GM19240 (cell line): ENCODE data around the gene SLCO2B1.
A peak's percentile ranks its signal among the peaks of the same experiment; 100 is the strongest.

Experiments
- DNase-seq: peaks from one replicate; pipeline ENCODE4 v3.0.0; 2011; ENCODE audit warnings: low spot score; ENCODE audit not compliant: insufficient read length

Gene SLCO2B1

DNA sequence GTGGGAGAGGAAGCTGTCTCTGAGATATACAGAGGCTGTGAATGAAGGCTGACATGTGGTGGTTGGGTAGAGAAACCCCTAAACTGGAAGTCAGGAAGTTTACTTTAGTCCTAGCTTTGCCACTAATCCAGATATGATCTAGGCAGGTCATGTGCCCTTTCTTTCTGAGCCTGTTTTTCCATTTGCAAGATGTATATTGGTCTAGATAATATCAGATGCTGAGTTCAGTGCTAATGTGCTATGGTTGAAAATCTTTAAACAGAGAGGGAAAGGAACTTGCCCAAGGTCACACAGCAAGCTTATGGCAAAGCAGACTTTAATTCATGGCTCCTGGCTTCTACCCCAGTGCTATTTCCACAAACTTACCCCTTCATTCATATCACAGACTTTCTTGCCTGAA is 63.9 kb downstream of the SLCO2B1 start:
- no peak for DNase-seq

DNA sequence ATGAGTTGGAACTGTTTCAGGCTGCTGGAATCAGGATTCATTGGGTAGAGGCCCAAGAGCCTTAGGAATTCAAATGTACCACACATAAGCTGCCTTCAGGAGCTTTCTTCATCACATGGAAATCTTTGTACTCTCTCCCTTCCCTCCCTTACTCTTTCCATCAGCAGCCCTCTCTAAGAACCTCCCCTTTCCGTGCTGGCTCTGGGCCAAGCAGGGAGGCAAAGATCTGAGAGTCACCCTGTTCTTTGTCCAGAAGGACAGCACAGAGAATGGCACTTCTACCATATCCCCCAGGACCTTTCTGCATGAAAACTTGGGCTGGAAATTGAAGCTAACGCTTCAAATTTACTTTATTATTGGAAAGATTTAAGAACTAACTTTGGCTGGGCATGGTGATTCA is 69.0 kb downstream of the SLCO2B1 start:
- DNase-seq = no peak

DNA sequence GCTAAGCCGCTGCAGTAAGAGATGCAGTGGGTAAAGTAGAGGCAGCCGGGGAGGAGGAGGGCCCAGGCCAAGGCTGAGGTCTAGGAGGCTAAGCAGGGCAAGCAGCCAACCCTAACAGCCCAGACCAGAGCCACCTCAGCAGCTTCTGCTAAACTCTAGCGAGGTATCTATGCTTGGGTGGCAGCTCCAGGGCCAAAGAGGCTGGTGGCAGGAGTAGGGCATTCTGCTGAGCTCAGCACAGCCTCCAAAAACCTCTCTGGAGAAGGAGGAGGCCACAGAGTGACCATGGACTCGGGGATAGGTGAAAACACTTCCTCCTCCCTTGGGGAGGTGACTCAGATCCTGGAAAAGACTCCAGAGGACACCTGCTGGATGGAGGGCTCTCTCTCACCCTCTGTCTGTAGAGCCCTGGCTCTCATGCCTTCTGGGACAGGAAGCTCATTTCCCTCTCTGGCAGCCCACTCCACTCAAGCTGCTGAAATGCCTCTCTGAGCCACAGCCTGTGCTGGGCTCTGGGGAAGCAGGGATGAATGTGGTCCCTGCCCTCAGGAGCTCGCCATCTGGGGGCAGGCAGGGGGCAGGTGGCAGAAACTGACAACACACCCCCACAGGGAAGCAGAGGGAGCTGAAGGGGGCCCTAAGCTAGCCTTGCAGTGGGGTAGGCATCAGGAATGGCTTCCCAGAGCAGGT is 73.2 kb downstream of the SLCO2B1 start:
- DNase-seq = no peak

DNA sequence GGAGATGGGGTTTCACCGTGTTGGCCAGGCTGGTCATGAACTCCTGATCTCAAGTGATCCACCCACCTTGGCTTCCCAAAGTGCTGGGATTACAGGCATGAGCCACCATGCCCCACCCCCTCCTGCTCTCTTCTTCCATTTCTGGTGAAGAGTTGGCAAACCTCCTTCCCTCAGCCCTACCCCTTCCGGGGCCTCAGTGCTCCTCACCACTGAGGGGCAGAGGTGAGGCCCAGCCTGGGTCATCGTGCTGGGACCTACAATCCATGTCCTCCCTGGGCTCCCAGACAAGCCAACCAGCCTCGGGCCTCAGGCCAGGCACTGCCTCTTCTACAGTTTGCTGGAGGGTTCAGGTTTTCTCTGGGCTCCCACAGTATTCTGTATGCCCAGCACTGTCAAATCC is 74.9 kb downstream of the SLCO2B1 start:
- no peak for DNase-seq

DNA sequence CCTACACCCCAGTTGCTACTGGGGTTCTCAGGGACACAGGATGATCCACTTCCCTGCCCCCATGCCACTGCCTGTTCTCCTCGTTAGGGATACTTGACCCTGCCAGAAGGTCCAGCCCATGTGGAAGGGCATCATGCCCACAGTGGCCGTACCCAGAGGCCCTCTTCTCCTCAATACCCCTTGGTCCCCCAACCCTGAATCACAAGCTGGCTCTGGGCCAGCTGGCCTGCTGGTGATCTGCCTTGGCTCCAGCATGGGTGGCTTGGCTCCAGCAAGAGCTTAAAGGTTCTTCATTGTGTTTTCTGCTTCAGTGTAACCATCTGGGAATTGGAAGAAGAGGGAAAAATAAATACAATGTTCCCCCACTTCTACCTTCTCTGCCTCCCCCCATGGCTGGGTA is 78.6 kb downstream of the SLCO2B1 start:
- no peak for DNase-seq

DNA sequence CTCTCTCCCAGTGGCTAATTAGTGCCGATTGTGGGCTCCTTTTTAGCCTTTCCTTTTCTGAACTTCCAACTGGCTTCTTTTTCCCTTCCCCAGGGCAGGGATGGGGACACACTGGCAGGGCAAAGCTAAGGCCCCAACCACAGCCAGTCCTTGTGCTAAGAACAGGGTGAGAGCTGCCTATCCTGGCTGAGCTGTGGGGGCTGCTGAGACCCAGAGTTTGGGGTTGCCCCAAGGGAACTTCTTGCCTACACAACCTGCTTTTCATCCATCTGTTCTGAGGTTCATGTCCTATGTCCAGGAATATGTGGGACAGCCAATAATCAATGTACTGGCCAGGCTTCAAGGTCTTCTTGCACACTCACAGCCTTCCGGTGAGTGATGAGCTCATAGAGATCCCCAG is 79.7 kb downstream of the SLCO2B1 start:
- no peak for DNase-seq

DNA sequence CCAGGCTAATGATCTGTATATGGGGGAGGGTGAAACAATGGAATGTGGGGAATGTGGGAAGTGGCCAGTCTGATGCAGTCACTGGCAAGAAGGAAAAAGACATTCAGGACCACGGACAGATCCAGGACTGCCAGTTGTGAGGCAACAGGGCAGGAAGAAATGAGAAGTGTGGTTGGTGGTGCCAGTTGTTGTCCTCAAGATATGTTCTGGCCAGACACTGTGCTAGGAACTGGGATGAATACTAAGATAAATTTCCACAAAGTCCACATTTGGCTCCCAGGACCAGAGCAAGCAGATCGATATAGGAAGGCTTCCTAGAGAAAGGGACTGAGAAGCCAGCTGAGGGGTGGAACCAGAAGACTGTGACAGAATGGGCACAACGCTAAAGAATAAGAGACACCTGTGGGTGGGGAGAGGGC is 82.9 kb downstream of the SLCO2B1 start:
- DNase-seq = no peak

DNA sequence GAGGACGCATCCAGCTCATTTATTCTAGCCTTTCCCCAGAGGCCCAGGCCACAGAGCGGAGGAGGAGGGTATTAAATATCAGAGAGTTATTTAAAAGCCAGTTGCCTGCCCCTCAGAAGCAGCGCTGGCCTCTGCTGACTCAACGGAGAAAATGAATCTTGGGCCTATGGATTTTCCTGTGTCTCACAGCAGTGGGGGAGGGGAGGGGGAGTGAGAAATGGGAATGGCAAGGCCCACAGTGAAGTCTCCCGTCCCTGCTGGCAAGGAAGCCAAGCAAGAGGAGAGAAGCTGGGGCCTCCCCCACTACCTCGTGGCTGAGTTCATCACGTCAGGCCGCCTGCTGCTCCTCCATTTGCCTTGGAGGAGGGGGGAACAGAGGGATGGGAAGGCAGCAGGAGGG is 85.2 kb downstream of the SLCO2B1 start:
- no peak for DNase-seq

DNA sequence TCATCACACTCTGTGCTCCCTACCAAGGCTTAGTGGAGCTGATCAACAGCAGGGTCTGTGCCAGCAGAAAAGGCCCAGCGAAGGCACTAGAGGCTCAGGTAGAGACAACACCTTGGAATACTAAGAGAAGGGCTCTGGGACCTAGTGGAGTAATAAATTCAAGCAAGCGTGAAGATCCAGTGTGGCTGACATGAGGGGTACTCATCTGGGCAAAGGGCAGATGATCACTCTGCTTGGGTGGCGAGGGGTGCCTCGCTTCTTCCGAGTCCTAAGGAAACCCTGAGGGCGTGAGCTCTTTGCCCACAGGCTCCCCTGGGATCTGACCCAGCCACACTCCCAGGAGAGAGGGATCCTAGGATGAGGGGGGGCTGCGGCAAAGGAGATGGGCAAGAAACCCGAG is 86.1 kb downstream of the SLCO2B1 start:
- no peak for DNase-seq

DNA sequence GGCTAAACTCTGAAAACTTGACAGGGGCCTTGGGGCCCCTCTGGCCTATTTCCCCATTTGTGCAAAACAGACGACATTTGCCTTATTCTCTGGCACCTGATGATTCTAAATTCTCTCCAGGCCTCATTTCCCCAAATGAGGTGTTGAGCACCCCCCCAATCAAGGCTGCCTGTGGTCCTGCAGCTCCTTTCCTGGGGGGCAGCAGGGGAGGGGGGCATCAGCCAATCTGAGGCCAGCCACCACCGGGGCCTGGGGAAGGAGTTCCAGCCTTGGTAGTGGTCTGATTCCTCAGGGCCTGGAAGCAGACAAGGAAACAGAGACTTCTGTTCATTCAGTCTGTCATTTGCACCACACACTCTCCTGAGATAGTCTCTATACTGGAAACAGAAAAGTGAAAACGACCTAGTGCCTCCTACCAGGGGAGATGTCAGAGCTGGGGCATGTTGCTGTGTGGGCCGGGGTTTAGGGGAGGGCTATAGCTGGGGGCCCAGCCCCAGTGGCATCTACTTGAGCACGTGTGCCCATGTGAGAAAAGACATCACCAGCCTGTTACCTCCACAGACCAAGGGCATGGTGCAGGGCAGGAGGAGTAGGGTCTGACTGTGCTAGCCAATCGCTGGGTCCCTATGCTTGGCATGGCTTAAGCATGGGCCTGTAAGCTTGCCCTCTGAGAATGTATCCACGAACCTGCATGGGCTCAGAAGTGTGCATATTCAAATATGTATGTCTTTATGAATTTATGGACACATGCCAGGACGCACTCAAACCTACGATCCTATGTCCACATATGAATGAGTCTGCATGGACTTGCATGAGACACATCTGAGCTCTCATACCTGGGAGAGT is 87.9 kb downstream of the SLCO2B1 start:
- DNase-seq = no peak

DNA sequence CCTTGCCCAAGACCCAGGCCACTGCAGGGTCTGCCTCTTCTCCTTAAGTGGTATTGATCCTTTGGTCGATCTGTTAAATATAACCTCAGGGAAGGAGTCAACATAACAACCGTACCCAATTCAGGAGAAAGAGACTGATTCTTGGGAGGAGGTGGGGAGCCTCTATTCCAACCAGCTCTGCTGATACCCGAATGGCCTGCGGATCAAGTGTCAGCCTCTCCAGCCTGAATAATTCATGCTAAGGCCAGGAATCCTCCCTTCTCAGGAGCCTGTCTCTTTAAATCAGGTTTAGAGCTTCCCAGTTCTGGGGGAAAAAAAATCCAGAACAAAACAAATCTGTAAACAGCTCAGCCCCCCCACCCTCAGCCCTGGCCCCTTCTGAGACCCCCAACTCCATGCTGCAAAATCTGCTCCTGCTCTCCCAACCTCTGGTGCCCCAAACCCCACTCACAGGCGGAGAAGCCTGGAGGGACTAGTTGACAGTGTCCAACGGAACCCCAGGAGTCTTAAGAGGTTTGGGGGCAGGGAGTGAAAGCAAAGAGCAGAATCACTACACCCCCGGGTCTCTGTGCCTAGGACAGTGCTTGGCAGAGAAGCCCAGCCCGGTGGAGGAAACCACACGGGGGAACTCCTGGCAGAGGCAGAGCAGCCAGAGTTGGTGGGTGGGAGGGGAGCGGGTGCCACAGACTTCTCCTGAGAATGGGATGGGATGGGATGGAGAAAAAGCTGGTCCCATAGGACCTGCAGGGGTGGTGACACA is 88.8 kb downstream of the SLCO2B1 start:
- DNase-seq = no peak

DNA sequence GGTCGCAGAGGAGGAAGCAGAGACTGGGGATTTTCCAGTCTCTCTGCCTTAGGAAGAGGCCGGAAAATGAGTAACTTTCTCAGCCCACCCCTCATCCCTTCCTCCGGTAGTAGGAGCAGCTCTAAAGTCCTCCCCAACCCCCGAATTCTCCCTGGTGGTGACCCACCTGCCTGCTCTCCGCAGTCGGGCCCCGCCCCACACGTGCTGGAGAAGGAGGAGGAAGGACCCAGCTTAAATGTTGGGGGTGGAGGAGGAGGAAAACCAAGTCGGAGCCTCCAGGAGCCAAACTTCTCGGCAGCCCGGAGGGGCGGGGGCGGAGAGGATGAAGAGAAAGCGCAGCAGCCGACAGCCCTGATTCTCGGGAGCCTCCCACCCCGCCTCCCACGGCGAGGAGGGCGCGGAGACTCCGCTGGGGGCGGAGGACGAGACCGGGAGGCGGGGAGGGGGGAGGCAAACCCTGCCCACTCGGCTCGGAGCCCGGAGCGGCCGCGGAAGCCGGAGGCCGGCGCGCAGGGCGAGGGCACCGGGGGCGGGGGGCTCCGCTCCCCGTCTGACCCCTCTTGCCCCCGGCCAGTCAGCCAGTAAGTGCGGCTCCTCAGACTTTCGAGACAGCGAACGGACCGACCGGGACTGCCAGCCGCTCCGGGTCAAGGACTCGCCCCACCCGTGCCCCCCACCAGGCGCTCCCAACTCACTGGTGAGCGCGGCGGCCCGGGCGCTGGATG is 89.6 kb downstream of the SLCO2B1 start, which contains the start of gene TPBGL:
Gene TPBGL (plus strand): TSS at position 464 of the 725 bp plus-strand sequence. CDS start 276 bp downstream, outside the sequence.
- no peak for DNase-seq

DNA sequence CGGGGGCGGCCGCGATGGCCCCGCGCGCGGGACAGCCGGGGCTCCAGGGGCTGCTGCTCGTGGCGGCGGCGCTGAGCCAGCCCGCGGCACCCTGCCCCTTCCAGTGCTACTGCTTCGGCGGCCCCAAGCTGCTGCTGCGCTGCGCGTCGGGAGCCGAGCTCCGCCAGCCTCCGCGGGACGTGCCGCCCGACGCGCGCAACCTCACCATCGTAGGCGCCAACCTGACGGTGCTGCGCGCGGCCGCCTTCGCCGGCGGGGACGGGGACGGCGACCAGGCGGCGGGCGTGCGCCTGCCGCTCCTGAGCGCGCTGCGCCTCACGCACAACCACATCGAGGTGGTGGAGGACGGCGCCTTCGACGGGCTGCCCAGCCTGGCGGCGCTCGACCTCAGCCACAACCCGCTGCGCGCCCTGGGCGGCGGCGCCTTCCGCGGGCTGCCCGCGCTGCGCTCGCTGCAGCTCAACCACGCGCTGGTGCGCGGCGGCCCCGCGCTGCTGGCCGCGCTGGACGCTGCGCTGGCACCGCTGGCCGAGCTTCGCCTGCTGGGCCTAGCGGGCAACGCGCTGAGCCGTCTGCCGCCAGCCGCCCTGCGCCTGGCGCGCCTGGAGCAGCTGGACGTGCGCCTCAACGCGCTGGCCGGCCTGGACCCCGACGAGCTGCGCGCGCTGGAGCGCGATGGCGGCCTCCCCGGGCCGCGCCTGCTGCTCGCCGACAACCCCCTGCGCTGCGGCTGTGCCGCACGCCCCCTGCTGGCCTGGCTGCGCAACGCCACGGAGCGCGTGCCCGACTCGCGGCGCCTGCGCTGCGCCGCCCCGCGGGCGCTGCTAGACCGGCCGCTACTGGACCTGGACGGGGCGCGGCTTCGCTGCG is 90.4 kb downstream of the SLCO2B1 start:
- peak; percentile 89 for DNase-seq

DNA sequence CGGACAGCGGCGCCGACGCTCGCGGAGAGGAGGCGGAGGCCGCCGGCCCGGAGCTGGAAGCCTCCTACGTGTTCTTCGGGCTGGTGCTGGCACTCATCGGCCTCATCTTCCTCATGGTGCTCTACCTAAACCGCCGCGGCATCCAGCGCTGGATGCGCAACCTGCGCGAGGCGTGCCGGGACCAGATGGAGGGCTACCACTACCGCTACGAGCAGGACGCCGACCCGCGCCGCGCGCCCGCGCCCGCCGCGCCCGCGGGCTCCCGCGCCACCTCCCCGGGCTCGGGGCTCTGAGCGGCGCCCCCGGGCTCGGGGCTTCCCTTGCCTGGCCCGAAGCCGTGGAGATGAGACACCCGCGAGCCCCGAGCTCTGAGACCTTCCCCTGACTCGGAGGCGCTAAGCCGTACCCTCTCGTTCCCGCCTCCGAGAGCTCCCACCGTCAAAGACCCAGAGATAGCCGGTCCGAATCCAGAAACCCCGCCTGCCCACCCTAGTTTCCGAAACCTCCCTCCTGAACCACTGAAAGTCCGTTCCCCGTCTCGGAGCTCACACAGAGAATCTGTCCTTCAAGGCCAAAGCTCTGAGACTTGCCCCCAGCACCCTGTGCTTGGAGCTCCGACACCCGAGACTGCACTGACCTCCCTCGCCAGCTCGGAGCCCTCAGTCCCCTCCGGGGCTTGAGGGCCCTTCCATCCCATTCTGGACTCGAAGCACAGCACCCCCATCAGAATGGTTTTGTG is 91.2 kb downstream of the SLCO2B1 start:
- DNase-seq = no peak

DNA sequence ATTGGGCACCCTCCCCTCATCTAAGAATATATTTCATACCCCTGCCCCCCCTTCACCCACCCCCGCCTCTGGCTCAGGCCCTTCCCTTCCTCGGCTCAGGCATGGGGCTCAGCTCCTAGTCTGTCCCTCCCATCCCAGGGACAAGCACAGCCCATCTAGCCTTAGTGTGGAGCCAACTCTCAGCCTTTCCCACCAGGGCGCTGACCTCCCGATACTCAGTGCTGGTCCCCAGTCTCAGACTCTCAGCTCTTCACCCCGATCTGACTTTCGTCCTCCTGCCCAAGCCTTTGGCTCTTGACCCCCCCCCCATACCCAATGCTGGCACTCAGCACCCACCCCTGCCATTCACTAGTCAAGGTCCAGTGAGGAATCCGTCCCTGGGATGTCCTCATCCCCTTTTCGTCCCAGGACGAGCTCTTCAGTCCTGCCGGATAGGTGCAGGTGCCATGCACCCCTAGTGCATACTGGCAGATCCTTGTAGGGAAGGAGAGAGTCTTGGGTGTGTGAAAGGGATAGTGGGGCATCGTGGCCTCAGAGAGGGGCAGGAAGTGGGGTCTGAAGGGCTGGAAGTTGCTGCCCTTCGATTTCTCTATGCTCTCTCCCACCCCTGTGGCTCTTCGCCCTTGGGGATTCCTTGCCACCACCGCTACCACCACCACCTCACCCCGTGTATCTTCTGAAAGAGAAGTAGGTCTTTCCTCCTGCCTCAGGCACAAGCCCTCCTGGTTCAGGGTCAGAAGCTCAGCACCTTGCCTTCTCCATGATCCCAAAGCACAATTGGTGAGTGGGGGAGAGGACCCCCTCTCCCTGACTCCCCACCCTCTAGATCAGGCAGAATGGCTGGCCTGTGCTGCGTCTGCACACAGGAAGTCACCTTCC is 92.1 kb downstream of the SLCO2B1 start:
- DNase-seq = no peak

DNA sequence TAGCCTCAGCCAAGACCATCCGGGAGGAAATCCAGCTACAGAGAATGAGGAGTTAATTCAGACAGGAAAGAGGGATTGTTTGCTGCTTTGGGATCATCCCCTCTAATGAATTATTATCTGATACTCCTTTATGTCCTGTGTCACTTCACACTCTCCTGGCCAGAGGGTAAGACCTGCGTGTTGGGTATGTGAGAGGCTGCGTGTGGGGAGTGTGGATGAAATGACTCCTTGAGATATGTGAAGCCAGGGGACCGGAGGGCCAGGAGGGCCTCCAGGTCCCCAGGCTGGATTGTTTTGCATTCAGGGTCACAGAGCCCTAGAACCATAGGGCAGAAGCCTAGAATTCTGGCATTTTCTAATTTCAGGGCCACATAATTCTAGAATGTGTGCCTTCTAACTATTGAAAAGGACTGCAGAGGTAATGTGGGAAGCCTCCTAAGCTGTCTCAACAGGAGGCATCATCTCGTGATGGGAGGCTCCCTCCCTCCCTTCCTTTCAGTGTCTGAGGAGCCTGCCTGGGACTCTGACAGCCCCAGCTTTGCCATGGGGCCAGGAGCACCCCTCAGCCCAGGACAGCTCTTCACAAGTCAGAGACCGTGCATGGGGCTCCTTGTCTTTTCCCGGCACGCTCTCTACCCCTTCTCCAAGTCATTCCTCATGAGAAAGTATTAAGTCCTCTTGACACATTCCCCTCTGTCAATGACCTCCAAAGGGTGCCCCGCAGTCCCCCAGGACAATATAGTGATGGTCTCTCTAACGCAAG is 93.3 kb downstream of the SLCO2B1 start:
- DNase-seq = no peak

DNA sequence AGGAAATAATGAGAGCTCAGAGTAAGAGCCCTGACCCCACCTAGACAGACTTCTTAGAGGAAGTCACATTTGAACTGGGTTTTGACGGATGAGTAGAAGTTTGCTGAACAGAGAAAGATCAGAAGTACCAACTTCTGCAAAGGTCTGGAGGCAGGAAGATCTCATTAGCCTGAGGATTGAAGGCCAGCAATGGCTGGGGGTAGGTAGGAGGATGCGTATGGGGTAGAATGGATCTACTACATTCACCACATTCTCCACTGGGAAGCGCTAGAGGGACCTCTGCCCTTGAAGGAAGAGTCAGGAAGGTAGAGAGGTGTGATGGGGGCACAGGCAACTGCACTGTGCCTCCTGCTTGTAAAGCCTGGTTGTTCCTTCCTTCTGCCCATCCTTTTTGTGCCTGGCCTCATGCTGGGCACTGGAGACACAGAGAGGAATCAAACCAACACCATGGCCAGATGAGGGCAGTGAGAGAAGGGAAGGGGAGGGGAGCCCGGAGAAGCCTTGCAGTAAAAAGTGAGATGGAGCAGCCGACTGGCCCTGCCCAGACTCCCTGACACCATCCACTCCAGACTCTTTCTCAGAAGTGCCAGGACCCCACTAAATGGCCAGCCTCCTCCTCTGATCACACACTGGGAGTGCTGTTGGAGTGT is 94.6 kb downstream of the SLCO2B1 start:
- no peak for DNase-seq
